Measurements from ENCODE around the gene KRT35.

The KRT35 gene

DNA sequence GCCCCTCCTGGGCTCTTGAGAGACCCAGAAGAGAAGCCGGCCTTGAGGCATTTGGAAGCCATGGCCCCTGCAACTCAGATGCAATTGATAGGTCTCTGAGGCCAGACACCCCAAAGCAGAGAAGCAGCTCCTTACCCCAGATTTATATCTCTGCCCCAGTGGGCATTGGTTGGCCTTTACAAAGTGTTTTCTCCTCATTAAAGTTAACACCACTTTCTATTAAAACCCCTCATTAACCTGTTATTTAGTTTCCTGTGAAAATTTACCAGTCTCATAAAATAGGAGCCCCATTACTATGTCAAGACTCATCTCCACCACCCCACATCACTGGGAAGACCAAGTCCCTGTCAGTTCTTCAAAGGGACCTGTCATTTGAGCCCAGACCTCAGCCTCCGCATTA, at the start of gene KRT35:
TSS of gene KRT35 (minus strand) at position 116 of the 400 bp plus-strand sequence. CDS start at position 62, 54 bp downstream.
- DNase-seq: no peak

GRCh38 chr17:41530062-41531048, 49.4 kb upstream of the KRT35 start:
- DNase-seq: no peak

GRCh38 chr17:41529491-41529915, 48.6 kb upstream of the KRT35 start:
- no peak for DNase-seq

- DNase-seq: no peak
Observed at GRCh38 chr17:41528959-41529353, 48.0 kb upstream of the KRT35 start.

DNA sequence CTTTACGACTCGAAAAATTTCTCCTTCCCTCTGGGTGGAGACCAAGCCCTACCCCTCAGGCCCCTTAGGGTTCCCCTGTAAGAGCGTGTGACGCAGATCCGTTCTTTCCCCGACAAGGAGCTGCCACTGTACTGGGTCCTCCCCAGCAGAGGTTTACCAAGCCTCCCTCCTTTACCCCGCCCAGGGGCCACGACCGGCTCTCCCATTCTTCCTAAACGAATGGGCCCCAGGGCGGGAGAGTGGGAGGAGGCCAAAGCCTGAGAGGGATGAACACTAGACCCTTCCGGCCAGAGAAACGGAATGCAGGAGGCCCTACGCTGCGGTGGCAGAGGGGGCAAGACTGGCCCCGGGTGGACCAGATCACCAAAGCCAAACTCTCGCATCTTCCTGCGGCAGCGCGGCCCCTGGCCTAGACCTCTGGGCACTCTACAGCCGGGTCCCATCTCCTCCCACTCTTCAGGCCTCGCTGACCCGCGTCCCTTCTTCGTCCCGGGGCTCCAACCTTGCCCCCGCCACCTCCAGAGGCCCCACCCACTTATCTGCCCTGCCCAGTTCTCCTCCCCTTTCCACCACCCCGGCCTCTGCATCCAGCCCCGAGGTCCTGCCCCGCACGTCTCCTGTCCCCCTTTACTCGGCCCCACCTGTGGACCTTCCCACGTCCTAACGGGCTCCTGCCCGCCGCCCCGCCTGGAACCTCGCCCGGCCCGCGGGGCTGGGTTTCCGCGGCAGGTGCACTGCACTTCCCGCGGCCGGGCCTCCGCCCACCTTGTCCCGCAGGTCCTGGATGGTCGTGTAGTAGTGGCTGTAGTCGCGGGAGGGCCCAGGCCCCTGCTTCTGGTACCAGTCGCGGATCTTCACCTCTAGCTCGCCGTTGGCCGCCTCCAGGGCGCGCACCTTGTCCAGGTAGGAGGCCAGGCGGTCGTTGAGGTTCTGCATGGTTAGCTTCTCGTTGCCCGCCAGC, 46.4 kb upstream of the KRT35 start:
- DNase-seq: no peak

GRCh38 chr17:41524261-41524660, 43.3 kb upstream of the KRT35 start:
- DNase-seq: no peak

GRCh38 chr17:41523787-41524186, 42.8 kb upstream of the KRT35 start:
- no peak for DNase-seq

DNA sequence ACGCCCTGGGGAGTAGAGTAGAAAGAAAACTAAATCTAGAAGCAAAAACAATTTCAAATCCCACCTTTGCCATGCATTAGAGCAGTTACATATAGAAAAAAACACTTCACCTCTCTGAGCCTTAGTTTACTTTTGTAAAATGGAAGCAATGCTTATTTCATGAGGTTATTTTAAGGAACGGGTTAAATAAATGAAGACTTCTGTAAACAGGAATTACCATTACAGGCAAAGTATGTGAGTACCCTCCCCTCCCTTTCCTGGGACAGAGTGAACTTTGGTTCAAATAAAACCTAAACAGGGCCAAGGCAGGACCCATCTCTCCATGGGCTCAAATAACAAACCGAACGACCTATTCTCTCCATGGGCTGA, 42.3 kb upstream of the KRT35 start:
- no peak for DNase-seq

DNA sequence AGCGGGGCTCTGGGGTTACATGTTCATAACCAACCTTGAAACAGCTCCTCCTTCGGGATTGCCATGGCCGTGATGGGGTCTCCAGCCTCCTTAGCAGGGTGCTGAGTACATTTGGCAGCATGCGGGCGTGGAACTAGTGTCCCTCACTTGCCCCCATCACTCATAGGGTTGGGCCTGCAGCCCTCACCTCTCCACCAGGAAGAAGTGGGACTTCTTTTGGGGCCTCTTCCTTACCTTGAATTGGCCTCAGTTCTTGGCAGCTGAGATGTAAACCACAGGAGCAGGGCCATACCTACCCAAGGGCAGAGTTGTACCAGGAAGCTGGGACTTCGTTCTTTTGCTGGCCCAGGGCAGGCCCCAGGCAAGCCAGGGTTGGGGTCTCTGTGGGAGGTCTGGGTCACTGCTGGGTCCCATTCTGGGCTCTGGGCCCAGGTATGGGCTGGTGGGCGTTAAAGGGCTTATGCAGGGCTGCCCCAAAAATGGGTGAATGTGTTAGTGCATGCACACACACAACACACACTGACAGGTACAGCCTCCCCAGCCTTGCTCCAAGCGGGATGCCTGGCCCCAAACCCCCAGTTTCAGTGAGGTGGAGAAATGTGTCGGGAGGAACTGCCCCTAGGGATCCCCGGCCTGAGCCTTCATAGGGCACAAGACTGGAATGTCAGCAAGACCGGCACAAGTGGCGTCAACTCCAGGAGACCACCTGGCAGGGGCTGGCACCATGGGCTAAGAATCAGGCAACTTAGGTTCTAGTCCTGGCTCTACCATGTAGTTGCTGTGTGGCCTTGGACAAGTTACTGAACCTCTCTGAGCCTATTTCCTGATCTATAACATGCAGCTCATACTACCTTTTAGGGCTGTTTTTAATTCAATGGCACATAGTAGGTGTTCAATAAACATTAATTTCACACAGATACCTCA, 41.6 kb upstream of the KRT35 start:
- no peak for DNase-seq

- DNase-seq: no peak
Observed at GRCh38 chr17:41521574-41522261, 40.8 kb upstream of the KRT35 start.

DNA sequence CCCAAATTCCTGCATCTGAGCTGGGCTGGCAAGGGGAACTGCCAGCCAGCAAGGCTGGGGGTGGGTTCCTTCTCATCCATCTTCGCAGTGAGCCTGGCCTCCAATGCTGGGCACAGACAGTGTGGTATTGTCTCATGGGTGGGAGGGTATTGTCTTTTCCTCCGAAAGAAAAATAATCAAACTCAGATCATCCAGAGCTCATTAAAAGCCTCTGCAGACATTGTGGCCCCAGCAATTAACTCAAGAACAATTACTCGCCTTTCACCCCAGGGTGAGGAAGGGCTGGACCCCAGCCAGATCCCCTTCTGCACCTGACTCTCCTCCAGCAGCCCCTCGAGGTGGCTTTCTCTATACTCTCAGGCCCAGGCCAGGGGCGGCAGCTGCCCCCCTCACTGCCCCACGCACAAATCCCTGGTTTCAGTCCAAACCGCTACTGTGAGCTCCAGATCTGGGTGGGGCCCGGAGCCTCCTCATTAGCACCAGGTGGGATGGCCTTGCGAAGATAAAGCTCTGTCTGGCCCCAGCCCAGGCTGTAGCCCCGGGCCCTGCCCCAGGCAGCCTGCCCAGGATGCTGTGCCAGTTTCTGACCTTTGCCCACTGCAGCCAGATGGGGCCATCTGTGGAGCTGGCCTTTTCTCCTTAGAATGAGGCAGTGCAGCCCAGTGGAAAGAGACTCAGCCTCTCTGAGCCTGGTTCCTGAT, 40.0 kb upstream of the KRT35 start:
- no peak for DNase-seq

DNA sequence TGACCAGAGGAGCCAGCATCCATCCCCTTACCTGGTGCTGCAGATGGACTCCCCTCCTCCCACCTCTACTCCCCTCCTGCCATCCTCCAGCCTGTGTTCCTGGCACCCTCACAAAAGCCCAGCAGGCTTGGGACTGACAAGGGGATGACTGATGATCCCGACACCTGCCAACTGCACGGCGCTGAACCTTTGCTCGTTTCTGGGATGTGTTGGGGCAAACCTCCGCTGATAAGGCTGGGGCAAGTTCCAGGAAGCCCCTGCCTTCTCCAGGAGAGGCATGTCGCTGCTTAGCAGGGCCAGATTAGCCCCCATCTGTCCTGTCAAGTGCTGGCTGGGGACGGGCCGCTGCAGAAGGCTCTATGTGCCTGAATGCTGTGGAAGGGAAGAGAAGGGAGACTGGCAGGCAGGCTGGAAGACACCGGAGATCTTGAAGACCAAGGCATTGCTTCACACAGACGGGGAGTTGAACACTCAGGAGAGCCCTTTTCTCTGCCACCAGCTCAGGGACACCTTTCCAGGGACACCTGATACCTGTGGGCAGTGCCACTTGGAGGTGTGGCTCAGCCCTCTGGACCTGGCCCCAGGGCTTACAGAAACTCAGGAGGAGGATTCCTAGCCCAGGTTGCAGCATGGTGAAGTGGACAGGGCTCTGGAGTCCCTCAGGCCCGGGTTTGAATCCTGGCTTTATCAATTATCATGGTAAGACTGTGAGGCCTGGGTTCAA, 38.7 kb upstream of the KRT35 start:
- no peak for DNase-seq

GRCh38 chr17:41518789-41519449, 38.0 kb upstream of the KRT35 start, which contains the start of gene KRT15:
Gene KRT15 (minus strand): TSS chr17:41518890. CDS start chr17:41518827, 63 bp downstream.
- no peak for DNase-seq

GRCh38 chr17:41518031-41518430, 37.1 kb upstream of the KRT35 start:
- DNase-seq: no peak

DNA sequence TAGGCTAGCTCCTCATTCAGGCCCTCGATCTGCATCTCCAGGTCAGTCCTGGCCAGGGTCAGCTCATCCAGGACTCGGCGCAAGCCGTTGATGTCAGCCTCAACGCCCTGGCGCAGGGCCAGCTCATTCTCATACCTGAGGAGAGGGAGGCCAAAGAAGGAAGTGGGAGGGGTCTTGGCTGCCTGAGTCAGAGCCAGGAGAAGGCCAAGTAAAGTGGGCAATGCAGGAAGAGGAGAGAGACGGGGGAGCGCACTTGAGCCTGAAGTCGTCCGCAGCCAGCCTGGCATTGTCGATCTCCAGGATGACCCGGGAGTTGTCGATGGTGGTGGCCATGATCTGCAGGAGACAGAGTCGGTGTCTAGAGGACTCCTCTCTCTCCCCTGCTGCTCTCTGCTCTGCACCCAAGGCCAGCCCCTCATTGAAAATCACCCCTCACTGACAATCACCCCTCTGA, 35.9 kb upstream of the KRT35 start:
- DNase-seq: no peak

- no peak for DNase-seq
Observed at GRCh38 chr17:41516147-41516829, 35.3 kb upstream of the KRT35 start.

DNA sequence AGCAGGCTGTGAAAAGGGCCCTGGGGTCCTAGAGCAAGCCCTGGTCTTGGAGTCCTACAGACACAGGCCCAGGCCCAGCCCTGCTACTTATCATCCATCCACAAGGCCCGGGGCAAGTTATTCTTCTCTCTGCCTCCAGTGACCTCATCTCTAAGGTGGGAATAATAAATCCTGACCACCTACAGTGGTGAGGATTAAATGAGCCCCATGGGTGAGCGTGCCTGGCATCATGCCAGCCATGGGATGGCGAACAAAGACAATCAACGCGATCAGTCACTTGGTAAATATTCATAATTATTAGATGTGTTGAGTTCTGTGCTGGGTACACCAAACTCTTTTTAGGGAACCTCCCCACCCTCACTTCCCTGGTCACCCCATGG, 32.2 kb upstream of the KRT35 start:
- no peak for DNase-seq

- DNase-seq: no peak
Observed at GRCh38 chr17:41512546-41513167, 31.7 kb upstream of the KRT35 start.
